Ovary (tissue), 3 donors: Measurements from ENCODE around the gene SLC5A11.

Source experiments
- POLR2A ChIP-seq: fragments of 450-650 bp; IDR thresholded peaks from one replicate; pipeline ENCODE4 v1.6.1; 2017; ENCODE audit warnings: antibody characterized with exemption, mild to moderate bottlenecking, moderate library complexity
- TF ChIP-seq, protein P1 (sequence below), 3 donors: fragments of 450-650 bp in 2 of 3; fragments of 200-600 bp in 1 of 3; IDR thresholded peaks; one replicate each; pipeline versions ENCODE4 v1.5.1 to v1.8.0; 2016 to 2022; ENCODE audit warnings: antibody characterized with exemption in 3 of 3, mild to moderate bottlenecking in 1 of 3
- donor health status: DM: no; HTN: no; CAD: no.

DNA sequence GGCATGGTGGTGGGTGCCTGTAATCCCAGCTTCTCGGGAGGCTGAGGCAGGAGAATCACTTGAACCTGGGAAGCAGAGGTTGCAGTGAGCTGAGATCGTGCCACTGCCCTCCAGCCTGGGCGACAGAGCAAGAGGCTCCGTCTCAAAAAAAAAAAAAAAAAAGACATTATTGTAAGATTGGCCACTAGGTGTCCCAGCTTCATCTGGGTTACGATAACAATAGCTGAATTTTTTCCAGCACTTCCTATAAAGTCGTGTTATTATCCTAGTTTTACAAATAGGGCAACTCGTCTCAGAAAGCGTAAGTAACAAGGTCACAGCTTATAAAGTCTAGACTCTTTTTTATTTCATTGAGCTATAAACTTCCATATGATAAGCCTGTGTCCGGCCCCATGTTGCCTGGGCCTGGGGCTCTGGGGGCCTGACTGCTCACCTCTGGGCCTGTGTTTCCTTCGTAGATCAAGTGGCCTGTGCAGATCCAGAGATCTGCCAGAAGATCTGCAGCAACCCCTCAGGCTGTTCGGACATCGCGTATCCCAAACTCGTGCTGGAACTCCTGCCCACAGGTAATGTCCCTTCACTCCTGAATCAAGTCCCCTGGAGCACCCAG is 60.5 kb downstream of the SLC5A11 start:
- TF ChIP-seq, protein P1, sequence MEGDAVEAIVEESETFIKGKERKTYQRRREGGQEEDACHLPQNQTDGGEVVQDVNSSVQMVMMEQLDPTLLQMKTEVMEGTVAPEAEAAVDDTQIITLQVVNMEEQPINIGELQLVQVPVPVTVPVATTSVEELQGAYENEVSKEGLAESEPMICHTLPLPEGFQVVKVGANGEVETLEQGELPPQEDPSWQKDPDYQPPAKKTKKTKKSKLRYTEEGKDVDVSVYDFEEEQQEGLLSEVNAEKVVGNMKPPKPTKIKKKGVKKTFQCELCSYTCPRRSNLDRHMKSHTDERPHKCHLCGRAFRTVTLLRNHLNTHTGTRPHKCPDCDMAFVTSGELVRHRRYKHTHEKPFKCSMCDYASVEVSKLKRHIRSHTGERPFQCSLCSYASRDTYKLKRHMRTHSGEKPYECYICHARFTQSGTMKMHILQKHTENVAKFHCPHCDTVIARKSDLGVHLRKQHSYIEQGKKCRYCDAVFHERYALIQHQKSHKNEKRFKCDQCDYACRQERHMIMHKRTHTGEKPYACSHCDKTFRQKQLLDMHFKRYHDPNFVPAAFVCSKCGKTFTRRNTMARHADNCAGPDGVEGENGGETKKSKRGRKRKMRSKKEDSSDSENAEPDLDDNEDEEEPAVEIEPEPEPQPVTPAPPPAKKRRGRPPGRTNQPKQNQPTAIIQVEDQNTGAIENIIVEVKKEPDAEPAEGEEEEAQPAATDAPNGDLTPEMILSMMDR (IDR thresholded peaks at IDR 0.05): no peak
- TF ChIP-seq POLR2A: no peak
